CD14-positive monocyte (primary cell): ENCODE measurements around the gene GPSM1. TPM values are rescaled to one million over a fixed set of nuclear protein-coding genes. Genes with fewer than 3 reads are reported as not detected.

Experiments used
- DNase-seq, 3 donors: peaks; one replicate each; pipeline ENCODE4 v3.0.0-alpha.2; 2011 to 2022
- H2AFZ ChIP-seq: 2 replicates; pipeline ENCODE4 v1.6.0; 2012; ENCODE audit warnings: mild to moderate bottlenecking, low read depth, low read length, inconsistent platforms; ENCODE audit not compliant: insufficient read depth, poor library complexity, severe bottlenecking
- H3K27ac ChIP-seq, 2 donors: 1 replicate in 1 of 2; 2 replicates in 1 of 2; pipeline ENCODE4 v1.5.1; 2012 to 2013; ENCODE audit warnings: low read length in 2 of 2, control low read depth in 1 of 2, inconsistent platforms in 1 of 2, low read depth in 1 of 2, mild to moderate bottlenecking in 1 of 2
- H3K27me3 ChIP-seq, 2 donors: one replicate each; pipeline versions ENCODE4 v1.6.0 to v1.6.1; 2011 to 2013; ENCODE audit warnings: low read length in 2 of 2; ENCODE audit not compliant: control insufficient read depth in 2 of 2, insufficient read depth in 2 of 2
- H3K36me3 ChIP-seq, 2 donors: replicated peaks in 1 of 2; 1 replicate in 1 of 2; 2 replicates in 1 of 2; pipeline versions ENCODE4 v1.5.1 to v1.6.1; 2012 to 2013; ENCODE audit warnings: low read length in 2 of 2, control low read depth in 1 of 2, inconsistent platforms in 1 of 2, mild to moderate bottlenecking in 1 of 2; ENCODE audit not compliant: insufficient read depth in 2 of 2, control insufficient read depth in 1 of 2
- H3K4me1 ChIP-seq, 2 donors: 1 replicate in 1 of 2; 2 replicates in 1 of 2; pipeline versions ENCODE4 v1.5.1 to v1.6.1; 2012 to 2013; ENCODE audit warnings: low read length in 2 of 2, control low read depth in 1 of 2, inconsistent platforms in 1 of 2, mild to moderate bottlenecking in 1 of 2, moderate library complexity in 1 of 2; ENCODE audit not compliant: insufficient read depth in 2 of 2, control insufficient read depth in 1 of 2
- H3K4me2 ChIP-seq: replicated peaks from 2 replicates; pipeline ENCODE3; 2012; ENCODE audit warnings: low read length, moderate library complexity, mild to moderate bottlenecking; ENCODE audit not compliant: poor library complexity, severe bottlenecking; ENCODE audit errors: extremely low read depth
- H3K4me3 ChIP-seq, 3 experiments: fragments of 200-600 bp in 1 of 3; sonication (generic) in 1 of 3; replicated peaks in 1 of 3; 1 replicate in 2 of 3; 2 replicates in 1 of 3; pipeline ENCODE4 v1.5.1; 2011 to 2013; ENCODE audit warnings: low read length in 3 of 3, mild to moderate bottlenecking in 3 of 3, control low read depth in 2 of 3, low read depth in 2 of 3, inconsistent platforms in 1 of 3, moderate library complexity in 1 of 3
- H3K79me2 ChIP-seq: 2 replicates; pipeline ENCODE4 v1.6.0; 2012; ENCODE audit warnings: mild to moderate bottlenecking, control low read depth, inconsistent platforms, low read length, moderate library complexity; ENCODE audit not compliant: insufficient read depth
- H3K9ac ChIP-seq: 2 replicates; pipeline ENCODE4 v1.6.0; 2017; ENCODE audit warnings: low read length, mild to moderate bottlenecking; ENCODE audit not compliant: insufficient read depth, poor library complexity, severe bottlenecking
- H3K9me3 ChIP-seq, 2 donors: replicated peaks in 1 of 2; 1 replicate in 1 of 2; 2 replicates in 1 of 2; pipeline versions ENCODE4 v1.5.1 to v1.6.1; 2012 to 2013; ENCODE audit warnings: low read length in 2 of 2, control low read depth in 1 of 2; ENCODE audit not compliant: control insufficient read depth in 1 of 2, insufficient read depth in 1 of 2
- H4K20me1 ChIP-seq: 2 replicates; pipeline ENCODE4 v1.6.0; 2012; ENCODE audit warnings: mild to moderate bottlenecking, low read length, control low read depth, moderate library complexity; ENCODE audit not compliant: insufficient read depth
- H3K27ac Mint-ChIP-seq, 7 donors: one replicate each; pipeline ENCODE4 v1.8.0; 2020; ENCODE audit warnings: mild to moderate bottlenecking in 7 of 7, mixed read lengths in 7 of 7, moderate library complexity in 6 of 7, inconsistent platforms in 2 of 7
- H3K27me3 Mint-ChIP-seq, 3 donors: one replicate each; pipeline ENCODE4 v1.8.0; 2021 to 2022; ENCODE audit warnings: low read depth in 3 of 3, mild to moderate bottlenecking in 3 of 3, mixed read lengths in 3 of 3, moderate library complexity in 3 of 3, inconsistent platforms in 1 of 3
- H3K36me3 Mint-ChIP-seq, 2 donors: one replicate each; pipeline ENCODE4 v1.8.0; 2020; ENCODE audit warnings: mixed read lengths in 2 of 2, inconsistent platforms in 1 of 2, mild to moderate bottlenecking in 1 of 2
- H3K4me1 Mint-ChIP-seq: one replicate; pipeline ENCODE4 v1.8.0; 2020; ENCODE audit warnings: mild to moderate bottlenecking, mixed read lengths
- H3K4me3 Mint-ChIP-seq, 2 donors: one replicate each; pipeline ENCODE4 v1.8.0; 2020; ENCODE audit warnings: mild to moderate bottlenecking in 2 of 2, mixed read lengths in 2 of 2, moderate library complexity in 1 of 2
- H3K9me3 Mint-ChIP-seq, 7 donors: one replicate each; pipeline ENCODE4 v1.8.0; 2020 to 2022; ENCODE audit warnings: mixed read lengths in 7 of 7, mild to moderate bottlenecking in 6 of 7, moderate library complexity in 6 of 7, inconsistent platforms in 2 of 7
- WGBS: methylation state at CpG from one replicate; pipeline ENCODE4 v1.1.5; 2013; ENCODE audit warnings: missing lambda C conversion rate; ENCODE audit not compliant: insufficient coverage; 5-methylcytosine and 5-hydroxymethylcytosine counted together
- intact Hi-C, 2 donors: fragments of 100-400 bp; cut with micrococcal nuclease; formaldehyde crosslinking; loops; one replicate each; pipeline versions ENCODE4 v1.15.0 to v1.15.1; 2023
- polyA plus RNA-seq, 3 donors: library from polyadenylated mRNA; depleted of rRNA in 1 of 3; unstranded in 2 of 3; stranded (reverse) in 1 of 3; fragments of 300-500 nt in 2 of 3; fragments of >200 nt in 1 of 3; fragmentation: Illumina TruSeq in 2 of 3; gene quantifications; 1 replicate in 2 of 3; 2 replicates in 1 of 3; pipeline ENCODE4 v1.2.3, GENCODE V29; 2012 to 2021
- TF ChIP-seq, protein P1 (sequence below): fragments of 200-600 bp; IDR thresholded peaks from one replicate; pipeline ENCODE4 v1.8.0; 2022; ENCODE audit warnings: antibody characterized with exemption, mild to moderate bottlenecking

GPSM1 gene
- polyA plus RNA-seq, 3 donors = 0.67 to 3.1 (median 0.73) TPM

DNA sequence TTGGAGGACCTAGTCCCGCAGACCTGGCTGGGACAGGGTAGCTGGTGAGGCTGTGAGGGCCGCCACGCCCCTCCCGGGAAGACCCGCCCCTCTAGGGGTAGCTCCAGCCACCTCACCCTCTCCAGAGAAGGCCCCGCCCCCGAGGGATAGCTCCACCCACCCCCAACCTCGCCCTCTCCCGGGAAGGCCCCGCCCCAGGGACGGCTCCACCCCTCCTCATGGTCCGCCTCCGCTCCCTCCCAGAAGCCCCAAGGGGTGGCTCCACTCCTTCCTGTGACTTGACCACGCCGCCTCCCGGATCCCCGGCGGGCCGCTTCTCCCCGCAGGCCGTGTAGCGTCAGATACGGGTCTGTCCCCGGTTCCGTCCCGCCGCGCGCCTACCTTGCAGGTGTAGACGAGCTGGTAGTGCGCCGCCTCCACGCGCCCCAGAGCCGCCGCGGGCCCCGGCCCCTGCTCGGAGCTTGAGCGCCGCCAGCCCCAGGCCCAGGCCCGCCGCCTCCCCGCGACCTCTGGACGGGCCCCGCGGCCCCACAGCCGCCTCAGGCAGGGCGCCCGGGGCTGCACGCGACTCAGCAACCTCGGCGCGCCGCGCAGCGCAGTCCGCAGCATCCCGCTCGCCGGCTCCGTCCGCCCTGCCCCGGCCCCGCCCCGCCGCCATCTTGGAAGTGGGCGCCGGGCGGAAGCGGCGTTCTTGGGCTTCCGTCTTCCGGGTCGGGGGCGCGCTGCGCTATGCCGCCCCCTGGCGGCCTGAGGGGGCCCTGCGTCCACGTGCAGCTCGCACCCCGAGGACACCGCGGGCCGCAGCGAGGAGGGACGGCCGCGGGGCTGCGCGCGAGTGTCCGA lies 36.0 kb downstream of the GPSM1 start, which contains the start of gene DNLZ:
Gene DNLZ, minus strand, starts transcription at position 639 of the 843 bp plus-strand sequence. Its CDS starts 30 bp downstream, at position 609.
- H3K27ac Mint-ChIP-seq = peak within 1 kb of the TSS in 6 of 7 donors; percentile 73 to 93 (median 90)
- peak; percentile 88 to 94 (median 92) for DNase-seq
- H3K4me1 Mint-ChIP-seq = peaks cover 24% of the 10 kb centered on the region
- peaks cover 16 to 21% of the 10 kb centered on the region in 2 donors for H3K36me3 ChIP-seq
- peak within 1 kb of the TSS; percentile 26 to 64 for H3K27ac ChIP-seq
- peak within 1 kb of the TSS; percentile 78 for H3K9ac ChIP-seq
- no peaks in the 10 kb centered on the region for H3K79me2 ChIP-seq
- peaks cover 7 to 16% of the 10 kb centered on the region in 2 donors for H3K36me3 Mint-ChIP-seq
- H4K20me1 ChIP-seq = peaks cover 14% of the 10 kb centered on the region
- no peaks in the 10 kb centered on the region for H3K27me3 ChIP-seq
- H3K4me3 ChIP-seq = peak within 1 kb of the TSS; percentile 64 to 86 (median 65)
- intact Hi-C loops = loop anchor here (5.0 to 10.0 kb wide), 4 partner anchors 39 to 121 kb away; partner anchors contain the start of genes ENTR1 (in 1 of the 2), PMPCA (in 1 of the 2), QSOX2 (in 1 of the 2) and SEC16A (in 1 of the 2)
- H2AFZ ChIP-seq = peak within 1 kb of the TSS; percentile 81
- H3K4me1 ChIP-seq = peaks cover 35 to 42% of the 10 kb centered on the region in 2 donors
- H3K27me3 Mint-ChIP-seq = peaks cover 1 to 2% (median 2%) of the 10 kb centered on the region in 3 donors
- no peaks in the 10 kb centered on the region for H3K9me3 ChIP-seq
- WGBS = under 1% methylated on average over 90 of the region's 97 CpGs
- TF ChIP-seq, protein P1, sequence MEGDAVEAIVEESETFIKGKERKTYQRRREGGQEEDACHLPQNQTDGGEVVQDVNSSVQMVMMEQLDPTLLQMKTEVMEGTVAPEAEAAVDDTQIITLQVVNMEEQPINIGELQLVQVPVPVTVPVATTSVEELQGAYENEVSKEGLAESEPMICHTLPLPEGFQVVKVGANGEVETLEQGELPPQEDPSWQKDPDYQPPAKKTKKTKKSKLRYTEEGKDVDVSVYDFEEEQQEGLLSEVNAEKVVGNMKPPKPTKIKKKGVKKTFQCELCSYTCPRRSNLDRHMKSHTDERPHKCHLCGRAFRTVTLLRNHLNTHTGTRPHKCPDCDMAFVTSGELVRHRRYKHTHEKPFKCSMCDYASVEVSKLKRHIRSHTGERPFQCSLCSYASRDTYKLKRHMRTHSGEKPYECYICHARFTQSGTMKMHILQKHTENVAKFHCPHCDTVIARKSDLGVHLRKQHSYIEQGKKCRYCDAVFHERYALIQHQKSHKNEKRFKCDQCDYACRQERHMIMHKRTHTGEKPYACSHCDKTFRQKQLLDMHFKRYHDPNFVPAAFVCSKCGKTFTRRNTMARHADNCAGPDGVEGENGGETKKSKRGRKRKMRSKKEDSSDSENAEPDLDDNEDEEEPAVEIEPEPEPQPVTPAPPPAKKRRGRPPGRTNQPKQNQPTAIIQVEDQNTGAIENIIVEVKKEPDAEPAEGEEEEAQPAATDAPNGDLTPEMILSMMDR = peak; percentile 100
- peak within 1 kb of the TSS; percentile 80 for H3K4me2 ChIP-seq
- H3K9me3 Mint-ChIP-seq = peaks cover 0 to 2% (median 0%) of the 10 kb centered on the region in 7 donors
- H3K4me3 Mint-ChIP-seq = peak within 1 kb of the TSS; percentile 86 to 89

DNA sequence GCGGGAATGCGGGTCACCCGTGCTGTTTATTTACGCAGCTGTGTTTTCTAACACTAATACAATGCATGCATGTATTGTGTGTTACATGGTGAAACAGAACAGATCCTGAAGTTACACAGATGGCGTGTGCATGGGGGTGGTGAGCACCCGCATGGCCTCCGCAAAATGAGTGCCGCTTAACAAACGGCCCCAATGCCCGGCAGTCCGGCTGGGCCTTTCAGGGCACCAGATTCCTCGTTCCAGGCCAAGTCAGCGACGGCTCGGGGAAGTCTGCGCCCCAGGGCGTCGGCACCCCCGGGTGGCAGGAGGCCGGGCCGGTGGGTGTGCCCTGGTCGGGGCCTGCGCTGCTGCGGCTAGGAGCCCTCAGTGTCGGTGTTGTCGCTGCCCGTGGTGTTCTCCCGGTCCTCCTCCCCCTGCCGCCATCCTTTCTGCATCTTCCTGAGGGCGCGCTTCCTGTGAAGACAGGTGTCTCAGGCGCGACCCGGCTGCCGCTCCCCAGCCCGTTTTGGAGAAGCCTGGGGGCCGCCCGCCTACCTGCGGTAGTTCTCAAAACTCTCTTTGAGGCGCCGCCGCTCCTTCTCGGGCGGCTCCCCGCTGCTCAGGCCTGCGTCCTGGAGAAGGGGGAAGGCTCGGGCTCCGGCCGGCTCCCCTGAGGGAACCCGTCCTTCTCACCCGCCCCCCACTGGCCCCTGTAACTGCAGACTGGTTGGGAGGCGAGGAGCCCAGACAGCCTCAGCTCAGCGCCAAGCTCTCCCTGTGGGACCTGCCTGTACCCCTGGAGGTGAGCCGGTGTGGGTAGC lies 36.8 kb downstream of the GPSM1 start:
- peaks cover 23 to 29% of the 10 kb centered on the region in 2 donors for H3K36me3 ChIP-seq
- TF ChIP-seq, protein P1 = peak; percentile 77
- 41% methylated on average over 45 of the region's 54 CpGs for WGBS
- no peak overlapping the region for H3K27ac ChIP-seq
- H3K4me2 ChIP-seq = peak overlapping the region; percentile 14
- peaks cover 0 to 2% (median 0%) of the 10 kb centered on the region in 7 donors for H3K9me3 Mint-ChIP-seq
- H3K27ac Mint-ChIP-seq = no peak overlapping the region
- H4K20me1 ChIP-seq = peaks cover 20% of the 10 kb centered on the region
- H3K4me1 Mint-ChIP-seq = peaks cover 24% of the 10 kb centered on the region
- H3K79me2 ChIP-seq = no peaks in the 10 kb centered on the region
- no peak for DNase-seq
- H3K9me3 ChIP-seq = no peaks in the 10 kb centered on the region
- no peaks in the 10 kb centered on the region for H3K27me3 ChIP-seq
- H3K9ac ChIP-seq = no peak overlapping the region
- peak overlapping the region in 1 of 3 experiments; percentile 86 for H3K4me3 ChIP-seq
- peaks cover 15 to 25% of the 10 kb centered on the region in 2 donors for H3K36me3 Mint-ChIP-seq
- H3K27me3 Mint-ChIP-seq = peaks cover 1 to 2% (median 2%) of the 10 kb centered on the region in 3 donors
- H3K4me1 ChIP-seq = peaks cover 35 to 42% of the 10 kb centered on the region in 2 donors
- peak overlapping the region in 1 of 2 donors; percentile 50 for H3K4me3 Mint-ChIP-seq
- no peak overlapping the region for H2AFZ ChIP-seq
- intact Hi-C loops = loop anchor here (5.0 to 10.0 kb wide), 4 partner anchors 38 to 121 kb away; partner anchors contain the start of genes ENTR1 (in 1 of the 2), PMPCA (in 1 of the 2), QSOX2 (in 1 of the 2) and SEC16A (in 1 of the 2)
